Transverse colon (tissue), 4 donors: ENCODE data around the gene TRPM2. TPM values are rescaled to one million over a fixed set of nuclear protein-coding genes. Genes with fewer than 3 reads are reported as not detected.

ENCODE experiments used
- DNase-seq: peaks from one replicate; pipeline ENCODE4 v3.0.0-alpha.2; 2019
- H3K27ac ChIP-seq, 4 donors: fragments of 200-600 bp; sonication (generic); 2 replicates each; pipeline ENCODE4 v1.5.1; 2016 to 2018; ENCODE audit warnings: inconsistent platforms in 4 of 4
- H3K27me3 ChIP-seq: fragments of 200-600 bp; sonication (generic); 2 replicates; pipeline ENCODE4 v1.5.1; 2017; ENCODE audit warnings: inconsistent platforms
- H3K36me3 ChIP-seq, 4 donors: fragments of 200-600 bp; sonication (generic); 2 replicates each; pipeline ENCODE4 v1.5.1; 2017 to 2019; ENCODE audit warnings: inconsistent platforms in 4 of 4
- H3K4me1 ChIP-seq, 4 donors: fragments of 200-600 bp; sonication (generic); 2 replicates each; pipeline ENCODE4 v1.5.1; 2017 to 2020; ENCODE audit warnings: inconsistent platforms in 4 of 4
- H3K4me3 ChIP-seq, 4 donors: fragments of 200-600 bp; sonication (generic); 1 replicate in 1 of 4; 2 replicates in 3 of 4; pipeline versions ENCODE4 v1.5.1 to v1.6.1; 2017 to 2019; ENCODE audit warnings: inconsistent platforms in 4 of 4
- H3K9me3 ChIP-seq, 2 donors: fragments of 200-600 bp; sonication (generic); 2 replicates each; pipeline ENCODE4 v1.5.1; 2017 to 2019; ENCODE audit warnings: inconsistent platforms in 2 of 2
- CTCF ChIP-seq, 5 experiments: fragments of 200-600 bp in 3 of 5; fragments of 450-650 bp in 2 of 5; sonication (generic) in 3 of 5; IDR thresholded peaks; 1 replicate in 2 of 5; 2 replicates in 3 of 5; pipeline ENCODE4 v1.5.1; 2016 to 2017; ENCODE audit warnings: antibody characterized with exemption in 5 of 5, inconsistent platforms in 3 of 5, mild to moderate bottlenecking in 2 of 5, moderate library complexity in 1 of 5
- EP300 ChIP-seq: sonication (generic); formaldehyde crosslinking; IDR thresholded peaks from one replicate; pipeline ENCODE4 v1.6.1; 2017; ENCODE audit warnings: antibody characterized with exemption, low read depth
- POLR2A ChIP-seq: fragments of 450-650 bp; IDR thresholded peaks from one replicate; pipeline ENCODE4 v1.6.1; 2016; ENCODE audit warnings: antibody characterized with exemption, mild to moderate bottlenecking, moderate library complexity
- POLR2AphosphoS5 ChIP-seq, 3 donors: sonication (generic); formaldehyde crosslinking; IDR thresholded peaks; one replicate each; pipeline ENCODE4 v1.6.1; 2016; ENCODE audit warnings: antibody characterized with exemption in 3 of 3
- WGBS, 2 donors: methylation state at CpG; one replicate each; pipeline ENCODE4 v1.1.5; 2018; ENCODE audit warnings: low coverage in 1 of 2; 5-methylcytosine and 5-hydroxymethylcytosine counted together
- in situ Hi-C, 4 donors: fragments of 200-750 bp; cut with MboI; loops; one replicate each; pipeline versions ENCODE4 v1.15.0 to v1.15.1; 2017; ENCODE audit warnings: low sequenced_read_pairs in 3 of 4, low pct_ligation_motif_present in 1 of 4, low pct_unique_long_range_greater_than_20kb in 1 of 4
- intact Hi-C: fragments of 100-400 bp; cut with DNase I; formaldehyde crosslinking; loops from one replicate; pipeline ENCODE4 v1.15.1; 2023; ENCODE audit warnings: low total_unique reads
- total RNA-seq, 4 donors: library from RNA; depleted of rRNA; stranded (reverse); fragments of >200 nt; gene quantifications; one replicate each; pipeline ENCODE4 v1.1.0, GENCODE V29; 2016

Gene TRPM2
- total RNA-seq, 4 donors from 2014 or later = 2.3 to 2.9 (median 2.6) TPM; not detected in 1

- intact Hi-C loops = no loop called here
- H3K36me3 ChIP-seq = peaks cover 0 to 27% (median 0%) of the 10 kb centered on the region in 4 donors
Observed at GRCh38 chr21:44322621-44323325, 30.6 kb upstream of the TRPM2 start.

GRCh38 chr21:44323591-44323990 is 29.8 kb upstream of the TRPM2 start:
- no peaks in the 10 kb centered on the region for H3K9me3 ChIP-seq
- in situ Hi-C loops (no loop called here), intact Hi-C loops (no loop called here)
- H3K36me3 ChIP-seq = peaks cover 0 to 23% (median 0%) of the 10 kb centered on the region in 4 donors
- no peak for DNase-seq
- no peaks in the 10 kb centered on the region for H3K27me3 ChIP-seq
- no peak overlapping the region for H3K27ac ChIP-seq
- no peaks in the 10 kb centered on the region for H3K4me1 ChIP-seq
- TF ChIP-seq EP300 (no peak), POLR2AphosphoS5 (IDR thresholded peaks at IDR 0.05) (no peak), CTCF (IDR thresholded peaks at IDR 0.05) (no peak), POLR2A (no peak)
- H3K4me3 ChIP-seq = no peak overlapping the region
- WGBS, 2 donors = 85% methylated on average over 20 of the region's 20 CpGs; no CpG with 5 or more reads in 1 of the 2 donors

More at GRCh38 chr21:44322621-44323325, 30.6 kb upstream of the TRPM2 start:
- Histone ChIP-seq H3K9me3 (no peaks in the 10 kb centered on the region), H3K4me3 (no peak overlapping the region), H3K4me1 (no peaks in the 10 kb centered on the region), H3K27me3 (no peaks in the 10 kb centered on the region), H3K27ac (no peak overlapping the region)
- TF ChIP-seq EP300 = no peak
- TF ChIP-seq CTCF (IDR thresholded peaks at IDR 0.05) = no peak
- TF ChIP-seq POLR2AphosphoS5 (IDR thresholded peaks at IDR 0.05) = no peak
- no peak for TF ChIP-seq POLR2A
- in situ Hi-C loops = no loop called here
- no peak for DNase-seq
- 85 to 95% methylated on average over 9 to 38 of the region's 38 CpGs for WGBS, 2 donors

GRCh38 chr21:44324106-44324853 is 29.1 kb upstream of the TRPM2 start:
- no peak overlapping the region for H3K27ac ChIP-seq
- 96% methylated on average over 29 of the region's 37 CpGs; no CpG with 5 or more reads in 1 of the 2 donors for WGBS, 2 donors
- H3K4me1 ChIP-seq = no peaks in the 10 kb centered on the region
- intact Hi-C loops (no loop called here), in situ Hi-C loops (no loop called here)
- peaks cover 0 to 23% (median 0%) of the 10 kb centered on the region in 4 donors for H3K36me3 ChIP-seq
- TF ChIP-seq EP300 = no peak
- no peak for TF ChIP-seq POLR2AphosphoS5 (IDR thresholded peaks at IDR 0.05)
- TF ChIP-seq CTCF (IDR thresholded peaks at IDR 0.05) = no peak
- no peak for TF ChIP-seq POLR2A
- no peak overlapping the region for H3K4me3 ChIP-seq
- H3K27me3 ChIP-seq = no peaks in the 10 kb centered on the region
- no peak for DNase-seq
- H3K9me3 ChIP-seq = no peaks in the 10 kb centered on the region

GRCh38 chr21:44324854-44325107 is 28.6 kb upstream of the TRPM2 start:
- TF ChIP-seq CTCF (IDR thresholded peaks at IDR 0.05) (no peak), POLR2AphosphoS5 (IDR thresholded peaks at IDR 0.05) (no peak), POLR2A (no peak), EP300 (no peak)
- WGBS, 2 donors = 95% methylated on average over 11 of the region's 11 CpGs; no CpG with 5 or more reads in 1 of the 2 donors
- Histone ChIP-seq H3K4me1 (no peaks in the 10 kb centered on the region), H3K27me3 (no peaks in the 10 kb centered on the region), H3K9me3 (no peaks in the 10 kb centered on the region), H3K4me3 (no peak overlapping the region), H3K36me3 (peaks cover 0 to 23% (median 0%) of the 10 kb centered on the region in 4 donors), H3K27ac (no peak overlapping the region)
- intact Hi-C loops (no loop called here), in situ Hi-C loops (no loop called here)
- no peak for DNase-seq
